ENCODE measurements around the gene GSTCD. TPM values are rescaled to one million over a fixed set of nuclear protein-coding genes. Genes with fewer than 3 reads are reported as not detected.
A peak's percentile ranks its signal among the peaks of the same experiment; 100 is the strongest.
"Not testable (repeated sequence)": the region's sequence is repeated elsewhere in the genome, so short reads cannot be mapped to it uniquely, and the experiment has no call there.

GSTCD gene
- total and polyA plus RNA-seq, 9 of the 15 experiments (the other 6 are each of a cell fraction or from before 2014, with no cell fraction given), result 4.5 to 36.3 (median 16.0) TPM

GRCh38 chr4:105852230-105852629 is 143.6 kb downstream of the GSTCD start:
- H3K9me3 ChIP-seq (replicated peaks; ENCODE audit: control insufficient read depth, insufficient read depth, low read depth, low read length); POLR2A ChIA-PET: not testable (repeated sequence)

DNA sequence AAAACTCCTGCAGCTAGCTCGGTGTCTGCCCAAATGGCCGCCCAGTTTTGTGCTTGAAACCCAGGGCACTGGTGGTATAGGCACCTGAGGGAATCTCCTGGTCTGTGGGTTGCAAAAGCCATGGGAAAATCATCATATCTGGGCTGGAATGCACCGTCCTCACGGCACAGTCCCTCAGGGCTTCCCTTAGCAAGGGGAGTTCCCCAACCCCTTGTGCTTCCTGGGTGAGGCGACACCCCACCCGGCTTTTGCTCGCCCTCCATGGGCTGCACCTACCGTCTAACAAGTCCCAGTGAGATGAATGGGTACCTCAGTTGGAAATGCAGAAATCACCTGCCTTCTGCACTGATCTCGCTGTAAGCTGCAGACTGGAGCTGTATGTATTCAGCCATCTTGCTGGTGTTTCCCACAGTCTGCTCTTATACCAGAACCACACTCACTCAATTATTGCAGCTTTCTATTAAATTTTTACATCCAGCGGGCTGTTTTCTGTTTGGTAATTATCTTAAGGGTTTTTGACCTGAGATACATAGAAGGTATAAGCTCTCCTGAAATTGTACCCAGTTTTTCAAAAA is 150.0 kb downstream of the GSTCD start:
- no peaks in the 10 kb centered on the region for H3K79me2 ChIP-seq (ENCODE audit: control insufficient read depth, insufficient read depth, low read length)
- no peak overlapping the region for H3K4me3 ChIP-seq
- in situ Hi-C loops (cut with MboI) (no loop called here), intact Hi-C loops (cut with micrococcal nuclease) (loop anchor here (1.0 kb wide), 1 partner anchor 35 kb away; no protein-coding TSS in a partner anchor)
- no peak overlapping the region for H3K9ac ChIP-seq (ENCODE audit: insufficient read depth in 1 of 2, low read depth in 2 of 2, low read length in 2 of 2)
- no peak for ATAC-seq
- WGBS (ENCODE audit: insufficient coverage, low coverage, missing lambda C conversion rate), result 15% methylated on average over 9 of the region's 10 CpGs
- H2AFZ ChIP-seq (ENCODE audit: low read depth, low read length), result no peak overlapping the region
- POLR2A ChIA-PET, result interaction anchor here (0.6 kb wide), 1 partner anchor 14 kb away, joined by 3 read pairs; no protein-coding TSS in a partner anchor
- no TSS peak for BruUV-seq (replicated peaks)
- H3K4me1 ChIP-seq (replicated peaks in 1 of 2; ENCODE audit: control insufficient read depth in 2 of 2, insufficient read depth in 2 of 2, low read length in 2 of 2), result no peaks in the 10 kb centered on the region
- H3K27me3 ChIP-seq (ENCODE audit: control insufficient read depth in 2 of 2, insufficient read depth in 2 of 2, low read length in 2 of 2), result no peaks in the 10 kb centered on the region
- CTCF ChIA-PET (ENCODE audit: low intra/inter-chr PET ratio), result no interaction called here
- no peaks in the 10 kb centered on the region for H3K9me1 ChIP-seq (ENCODE audit: control insufficient read depth, insufficient read depth, low read length)
- DNase-seq (ENCODE audit: extremely low read depth in 1 of 4, low spot score in 3 of 4), result no peak
- no peaks in the 10 kb centered on the region for H3K9me3 ChIP-seq (replicated peaks; ENCODE audit: control insufficient read depth, insufficient read depth, low read depth, low read length)
- no peak for FAIRE-seq
- no peak overlapping the region for H3K27ac ChIP-seq (ENCODE audit: extremely low read depth, low read depth, low read length)
- no peaks in the 10 kb centered on the region for H4K20me1 ChIP-seq (replicated peaks; ENCODE audit: control insufficient read depth, insufficient read depth, low read length)
- H3K4me2 ChIP-seq (ENCODE audit: insufficient read depth, low read length), result no peak overlapping the region
- no peaks in the 10 kb centered on the region for H3K36me3 ChIP-seq (ENCODE audit: control insufficient read depth, insufficient read depth, low read length)
- TF ChIP-seq ZNF124 (CRISPR knock-in tag; IDR thresholded peaks at IDR 0.05) (no peak), ZNF282 (CRISPR knock-in tag; IDR thresholded peaks at IDR 0.05) (no peak)
- TF ChIP-seq, protein P1, sequence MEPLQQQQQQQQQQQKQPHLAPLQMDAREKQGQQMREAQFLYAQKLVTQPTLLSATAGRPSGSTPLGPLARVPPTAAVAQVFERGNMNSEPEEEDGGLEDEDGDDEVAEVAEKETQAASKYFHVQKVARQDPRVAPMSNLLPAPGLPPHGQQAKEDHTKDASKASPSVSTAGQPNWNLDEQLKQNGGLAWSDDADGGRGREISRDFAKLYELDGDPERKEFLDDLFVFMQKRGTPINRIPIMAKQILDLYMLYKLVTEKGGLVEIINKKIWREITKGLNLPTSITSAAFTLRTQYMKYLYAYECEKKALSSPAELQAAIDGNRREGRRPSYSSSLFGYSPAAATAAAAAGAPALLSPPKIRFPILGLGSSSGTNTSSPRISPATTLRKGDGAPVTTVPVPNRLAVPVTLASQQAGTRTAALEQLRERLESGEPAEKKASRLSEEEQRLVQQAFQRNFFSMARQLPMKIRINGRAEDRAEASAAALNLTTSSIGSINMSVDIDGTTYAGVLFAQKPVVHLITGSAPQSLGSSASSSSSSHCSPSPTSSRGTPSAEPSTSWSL (CRISPR knock-in tag; IDR thresholded peaks at IDR 0.05; ENCODE audit: borderline replicate concordance), result no peak
- TF ChIP-seq, protein P2, sequence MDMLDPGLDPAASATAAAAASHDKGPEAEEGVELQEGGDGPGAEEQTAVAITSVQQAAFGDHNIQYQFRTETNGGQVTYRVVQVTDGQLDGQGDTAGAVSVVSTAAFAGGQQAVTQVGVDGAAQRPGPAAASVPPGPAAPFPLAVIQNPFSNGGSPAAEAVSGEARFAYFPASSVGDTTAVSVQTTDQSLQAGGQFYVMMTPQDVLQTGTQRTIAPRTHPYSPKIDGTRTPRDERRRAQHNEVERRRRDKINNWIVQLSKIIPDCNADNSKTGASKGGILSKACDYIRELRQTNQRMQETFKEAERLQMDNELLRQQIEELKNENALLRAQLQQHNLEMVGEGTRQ (CRISPR knock-in tag; IDR thresholded peaks at IDR 0.05), result no peak
- TF ChIP-seq, protein P3, sequence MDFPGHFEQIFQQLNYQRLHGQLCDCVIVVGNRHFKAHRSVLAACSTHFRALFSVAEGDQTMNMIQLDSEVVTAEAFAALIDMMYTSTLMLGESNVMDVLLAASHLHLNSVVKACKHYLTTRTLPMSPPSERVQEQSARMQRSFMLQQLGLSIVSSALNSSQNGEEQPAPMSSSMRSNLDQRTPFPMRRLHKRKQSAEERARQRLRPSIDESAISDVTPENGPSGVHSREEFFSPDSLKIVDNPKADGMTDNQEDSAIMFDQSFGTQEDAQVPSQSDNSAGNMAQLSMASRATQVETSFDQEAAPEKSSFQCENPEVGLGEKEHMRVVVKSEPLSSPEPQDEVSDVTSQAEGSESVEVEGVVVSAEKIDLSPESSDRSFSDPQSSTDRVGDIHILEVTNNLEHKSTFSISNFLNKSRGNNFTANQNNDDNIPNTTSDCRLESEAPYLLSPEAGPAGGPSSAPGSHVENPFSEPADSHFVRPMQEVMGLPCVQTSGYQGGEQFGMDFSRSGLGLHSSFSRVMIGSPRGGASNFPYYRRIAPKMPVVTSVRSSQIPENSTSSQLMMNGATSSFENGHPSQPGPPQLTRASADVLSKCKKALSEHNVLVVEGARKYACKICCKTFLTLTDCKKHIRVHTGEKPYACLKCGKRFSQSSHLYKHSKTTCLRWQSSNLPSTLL (IDR thresholded peaks at IDR 0.05), result no peak

More at GRCh38 chr4:105852230-105852629, 143.6 kb downstream of the GSTCD start:
- BruUV-seq (replicated peaks); H3K79me2 ChIP-seq (ENCODE audit: control insufficient read depth, insufficient read depth, low read length); H4K20me1 ChIP-seq (replicated peaks; ENCODE audit: control insufficient read depth, insufficient read depth, low read length); FAIRE-seq; CTCF ChIA-PET (ENCODE audit: low intra/inter-chr PET ratio); ATAC-seq; DNase-seq (ENCODE audit: extremely low read depth in 1 of 4, low spot score in 3 of 4); H3K9ac ChIP-seq (ENCODE audit: insufficient read depth in 1 of 2, low read depth in 2 of 2, low read length in 2 of 2); H3K4me2 ChIP-seq (ENCODE audit: insufficient read depth, low read length); H3K27me3 ChIP-seq (ENCODE audit: control insufficient read depth in 2 of 2, insufficient read depth in 2 of 2, low read length in 2 of 2); H3K9me1 ChIP-seq (ENCODE audit: control insufficient read depth, insufficient read depth, low read length); H2AFZ ChIP-seq (ENCODE audit: low read depth, low read length); in situ Hi-C loops (cut with MboI); H3K4me1 ChIP-seq (replicated peaks in 1 of 2; ENCODE audit: control insufficient read depth in 2 of 2, insufficient read depth in 2 of 2, low read length in 2 of 2); intact Hi-C loops (cut with micrococcal nuclease); H3K4me3 ChIP-seq; H3K36me3 ChIP-seq (ENCODE audit: control insufficient read depth, insufficient read depth, low read length); H3K27ac ChIP-seq (ENCODE audit: extremely low read depth, low read depth, low read length): not testable (repeated sequence)
- TF ChIP-seq ZNF146 (CRISPR knock-in tag; IDR thresholded peaks at IDR 0.05; ENCODE audit: unreplicated experiment), result peak; percentile 62
- WGBS (ENCODE audit: insufficient coverage, low coverage, missing lambda C conversion rate), result 88% methylated on average over 2 of the region's 2 CpGs
